Transverse colon (tissue), 4 donors: ENCODE data around the gene ACOX2. TPM values are rescaled to one million over a fixed set of nuclear protein-coding genes. Genes with fewer than 3 reads are reported as not detected.

Experiments
- DNase-seq: peaks from one replicate; pipeline ENCODE4 v3.0.0-alpha.2; 2019
- H3K27ac ChIP-seq, 4 donors: fragments of 200-600 bp; sonication (generic); 2 replicates each; pipeline ENCODE4 v1.5.1; 2016 to 2018; ENCODE audit warnings: inconsistent platforms in 4 of 4
- H3K27me3 ChIP-seq: fragments of 200-600 bp; sonication (generic); 2 replicates; pipeline ENCODE4 v1.5.1; 2017; ENCODE audit warnings: inconsistent platforms
- H3K36me3 ChIP-seq, 4 donors: fragments of 200-600 bp; sonication (generic); 2 replicates each; pipeline ENCODE4 v1.5.1; 2017 to 2019; ENCODE audit warnings: inconsistent platforms in 4 of 4
- H3K4me1 ChIP-seq, 4 donors: fragments of 200-600 bp; sonication (generic); 2 replicates each; pipeline ENCODE4 v1.5.1; 2017 to 2020; ENCODE audit warnings: inconsistent platforms in 4 of 4
- H3K4me3 ChIP-seq, 4 donors: fragments of 200-600 bp; sonication (generic); 1 replicate in 1 of 4; 2 replicates in 3 of 4; pipeline versions ENCODE4 v1.5.1 to v1.6.1; 2017 to 2019; ENCODE audit warnings: inconsistent platforms in 4 of 4
- H3K9me3 ChIP-seq, 2 donors: fragments of 200-600 bp; sonication (generic); 2 replicates each; pipeline ENCODE4 v1.5.1; 2017 to 2019; ENCODE audit warnings: inconsistent platforms in 2 of 2
- CTCF ChIP-seq, 5 experiments: fragments of 200-600 bp in 3 of 5; fragments of 450-650 bp in 2 of 5; sonication (generic) in 3 of 5; IDR thresholded peaks; 1 replicate in 2 of 5; 2 replicates in 3 of 5; pipeline ENCODE4 v1.5.1; 2016 to 2017; ENCODE audit warnings: antibody characterized with exemption in 5 of 5, inconsistent platforms in 3 of 5, mild to moderate bottlenecking in 2 of 5, moderate library complexity in 1 of 5
- EP300 ChIP-seq: sonication (generic); formaldehyde crosslinking; IDR thresholded peaks from one replicate; pipeline ENCODE4 v1.6.1; 2017; ENCODE audit warnings: antibody characterized with exemption, low read depth
- POLR2A ChIP-seq: fragments of 450-650 bp; IDR thresholded peaks from one replicate; pipeline ENCODE4 v1.6.1; 2016; ENCODE audit warnings: antibody characterized with exemption, mild to moderate bottlenecking, moderate library complexity
- POLR2AphosphoS5 ChIP-seq, 3 donors: sonication (generic); formaldehyde crosslinking; IDR thresholded peaks; one replicate each; pipeline ENCODE4 v1.6.1; 2016; ENCODE audit warnings: antibody characterized with exemption in 3 of 3
- WGBS, 2 donors: methylation state at CpG; one replicate each; pipeline ENCODE4 v1.1.5; 2018; ENCODE audit warnings: low coverage in 1 of 2; 5-methylcytosine and 5-hydroxymethylcytosine counted together
- in situ Hi-C, 4 donors: fragments of 200-750 bp; cut with MboI; loops; one replicate each; pipeline versions ENCODE4 v1.15.0 to v1.15.1; 2017; ENCODE audit warnings: low sequenced_read_pairs in 3 of 4, low pct_ligation_motif_present in 1 of 4, low pct_unique_long_range_greater_than_20kb in 1 of 4
- intact Hi-C: fragments of 100-400 bp; cut with DNase I; formaldehyde crosslinking; loops from one replicate; pipeline ENCODE4 v1.15.1; 2023; ENCODE audit warnings: low total_unique reads
- total RNA-seq, 4 donors: library from RNA; depleted of rRNA; stranded (reverse); fragments of >200 nt; gene quantifications; one replicate each; pipeline ENCODE4 v1.1.0, GENCODE V29; 2016

The ACOX2 gene
- total RNA-seq, 4 donors from 2014 or later: 28.3 to 125 (median 37.9) TPM

DNA sequence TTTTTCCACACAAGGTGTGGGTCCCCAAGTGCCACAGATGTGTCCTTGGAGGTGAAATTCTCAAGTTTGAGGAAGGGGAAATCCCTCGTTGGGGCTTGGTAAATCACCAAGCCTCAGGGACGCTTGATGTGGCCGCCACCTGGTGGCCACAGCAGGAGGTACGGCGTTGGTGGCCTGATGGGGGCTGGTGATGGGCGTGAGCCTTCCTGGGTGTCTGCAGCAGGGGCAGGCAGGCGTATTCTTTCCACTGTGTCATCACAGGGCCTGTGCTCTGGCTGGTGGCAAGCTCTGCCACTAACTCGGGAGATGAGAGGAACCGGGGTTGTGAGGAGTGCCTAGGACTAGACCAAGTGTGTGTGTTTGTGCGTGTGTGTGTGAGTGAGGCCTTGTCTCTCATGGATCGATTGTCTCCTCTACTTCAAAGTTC lies 4.2 kb downstream of the ACOX2 start:
- Histone ChIP-seq H3K27me3 (no peaks in the 10 kb centered on the region), H3K4me1 (peaks cover 24 to 51% (median 36%) of the 10 kb centered on the region in 4 donors), H3K27ac (no peak overlapping the region), H3K9me3 (no peaks in the 10 kb centered on the region), H3K36me3 (no peaks in the 10 kb centered on the region), H3K4me3 (no peak overlapping the region)
- intact Hi-C loops: loop anchor here (10.0 kb wide), 1 partner anchor 68 kb away; no protein-coding TSS in a partner anchor
- in situ Hi-C loops: loop anchor here (5.0 to 25.0 kb wide), 5 partner anchors 58 to 221 kb away; partner anchors contain the start of genes HTD2 (in 1 of the 4) and RPP14 (in 1 of the 4)
- DNase-seq: peak; percentile 77
- WGBS, 2 donors: 22 to 80% methylated on average over 1 to 11 of the region's 11 CpGs
- TF ChIP-seq POLR2AphosphoS5 (IDR thresholded peaks at IDR 0.05): no peak
- TF ChIP-seq CTCF (IDR thresholded peaks at IDR 0.05): peak; percentile 91 to 95 (median 93)
- TF ChIP-seq EP300: no peak
- TF ChIP-seq POLR2A: no peak

GRCh38 chr3:58531956-58532355 lies 5.0 kb downstream of the ACOX2 start:
- in situ Hi-C loops (loop anchor here (5.0 to 25.0 kb wide), 5 partner anchors 57 to 220 kb away; partner anchors contain the start of genes HTD2 (in 1 of the 4) and RPP14 (in 1 of the 4)), intact Hi-C loops (loop anchor here (10.0 kb wide), 1 partner anchor 67 kb away; no protein-coding TSS in a partner anchor)
- no peaks in the 10 kb centered on the region for H3K27me3 ChIP-seq
- DNase-seq: no peak
- H3K9me3 ChIP-seq: no peaks in the 10 kb centered on the region
- no peak overlapping the region for H3K27ac ChIP-seq
- H3K4me1 ChIP-seq: peaks cover 18 to 42% (median 28%) of the 10 kb centered on the region in 4 donors
- no peak for TF ChIP-seq EP300
- TF ChIP-seq POLR2AphosphoS5 (IDR thresholded peaks at IDR 0.05): no peak
- TF ChIP-seq POLR2A: no peak
- TF ChIP-seq CTCF (IDR thresholded peaks at IDR 0.05): no peak
- WGBS, 2 donors: 80 to 89% methylated on average over 1 to 2 of the region's 2 CpGs
- H3K4me3 ChIP-seq: no peak overlapping the region
- no peaks in the 10 kb centered on the region for H3K36me3 ChIP-seq

DNA sequence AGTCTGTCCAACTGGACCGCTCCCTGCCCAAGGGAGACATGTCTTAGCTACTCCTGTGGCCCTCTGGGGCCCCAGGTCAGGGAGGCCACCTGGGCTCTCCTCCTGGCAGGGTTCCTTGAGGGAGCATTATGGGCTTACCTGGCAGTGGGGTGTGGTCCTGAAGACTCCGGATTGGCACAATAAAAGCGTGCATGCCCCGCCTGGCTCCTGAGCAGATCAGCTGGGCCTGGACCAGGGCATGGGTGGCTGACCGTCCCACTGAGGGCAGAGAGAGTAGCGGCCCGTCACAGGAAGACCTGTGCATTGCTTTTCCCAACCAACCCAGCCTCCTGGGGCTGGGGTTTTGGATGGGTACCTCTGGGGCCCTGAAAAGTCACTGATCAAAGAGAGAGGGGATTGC lies 5.4 kb downstream of the ACOX2 start:
- WGBS, 2 donors: 82 to 100% methylated on average over 1 to 7 of the region's 7 CpGs
- no peaks in the 10 kb centered on the region for H3K36me3 ChIP-seq
- no peak for TF ChIP-seq POLR2AphosphoS5 (IDR thresholded peaks at IDR 0.05)
- no peak for TF ChIP-seq EP300
- no peak for TF ChIP-seq POLR2A
- TF ChIP-seq CTCF (IDR thresholded peaks at IDR 0.05): no peak
- peak; percentile 37 for DNase-seq
- H3K4me3 ChIP-seq: no peak overlapping the region
- no peak overlapping the region for H3K27ac ChIP-seq
- in situ Hi-C loops (loop anchor here (5.0 to 25.0 kb wide), 5 partner anchors 57 to 219 kb away; partner anchors contain the start of genes HTD2 (in 1 of the 4) and RPP14 (in 1 of the 4)), intact Hi-C loops (loop anchor here (10.0 kb wide), 1 partner anchor 67 kb away; no protein-coding TSS in a partner anchor)
- no peaks in the 10 kb centered on the region for H3K27me3 ChIP-seq
- peaks cover 14 to 38% (median 24%) of the 10 kb centered on the region in 4 donors for H3K4me1 ChIP-seq
- no peaks in the 10 kb centered on the region for H3K9me3 ChIP-seq

- Histone ChIP-seq H3K36me3 (no peaks in the 10 kb centered on the region), H3K27ac (no peak overlapping the region), H3K4me1 (peaks cover 2 to 27% (median 13%) of the 10 kb centered on the region in 4 donors), H3K4me3 (no peak overlapping the region), H3K9me3 (no peaks in the 10 kb centered on the region), H3K27me3 (no peaks in the 10 kb centered on the region)
- 98 to 100% methylated on average over 1 to 18 of the region's 18 CpGs for WGBS, 2 donors
- in situ Hi-C loops (loop anchor here (5.0 to 25.0 kb wide), 5 partner anchors 56 to 218 kb away; partner anchors contain the start of genes HTD2 (in 1 of the 4) and RPP14 (in 1 of the 4)), intact Hi-C loops (loop anchor here (10.0 kb wide), 1 partner anchor 66 kb away; no protein-coding TSS in a partner anchor)
- no peak for DNase-seq
- TF ChIP-seq POLR2A (no peak), EP300 (no peak), CTCF (IDR thresholded peaks at IDR 0.05) (no peak), POLR2AphosphoS5 (IDR thresholded peaks at IDR 0.05) (no peak)
Observed at GRCh38 chr3:58530354-58530865, 6.6 kb downstream of the ACOX2 start.
